ENCODE data around the gene PALS1. TPM values are rescaled to one million over a fixed set of nuclear protein-coding genes. Genes with fewer than 3 reads are reported as not detected.
"Not testable (repeated sequence)": the region's sequence is repeated elsewhere in the genome, so short reads cannot be mapped to it uniquely, and the experiment has no call there.

The PALS1 gene
- total and polyA plus RNA-seq, 3 donors from 2014 or later: 13.5 to 27.3 (median 25.4) TPM

GRCh38 chr14:67269298-67270060, 28.2 kb downstream of the PALS1 start:
- no peaks in the 10 kb centered on the region for H3K9me3 ChIP-seq
- H3K36me3 ChIP-seq (ENCODE audit: low read depth, missing control alignments): no peaks in the 10 kb centered on the region
- peaks cover 13% of the 10 kb centered on the region for H3K4me1 ChIP-seq
- no peak for TF ChIP-seq POLR2A (IDR thresholded peaks at IDR 0.05)
- TF ChIP-seq CTCF (IDR thresholded peaks at IDR 0.05): no peak
- H3K27me3 ChIP-seq: no peaks in the 10 kb centered on the region
- no peak overlapping the region for H3K4me3 ChIP-seq
- intact Hi-C loops (cut with DNase I; ENCODE audit: low total_unique reads): no loop called here
- 54 to 60% methylated on average over 4 of the region's 4 CpGs for WGBS, 2 donors
- H3K27ac ChIP-seq: no peak overlapping the region
- DNase-seq: no peak

GRCh38 chr14:67270145-67270753, 29.0 kb downstream of the PALS1 start:
- no peaks in the 10 kb centered on the region for H3K9me3 ChIP-seq
- peaks cover 13% of the 10 kb centered on the region for H3K4me1 ChIP-seq
- 61 to 75% methylated on average over 3 of the region's 3 CpGs for WGBS, 2 donors
- TF ChIP-seq CTCF (IDR thresholded peaks at IDR 0.05) (no peak), POLR2A (IDR thresholded peaks at IDR 0.05) (no peak)
- no peaks in the 10 kb centered on the region for H3K36me3 ChIP-seq (ENCODE audit: low read depth, missing control alignments)
- no peak overlapping the region for H3K4me3 ChIP-seq
- H3K27ac ChIP-seq: no peak overlapping the region
- no peaks in the 10 kb centered on the region for H3K27me3 ChIP-seq
- intact Hi-C loops (cut with DNase I; ENCODE audit: low total_unique reads): no loop called here
- no peak for DNase-seq

GRCh38 chr14:67270933-67271332, 29.7 kb downstream of the PALS1 start:
- Histone ChIP-seq H3K9me3 (no peaks in the 10 kb centered on the region), H3K4me3 (no peak overlapping the region), H3K27me3 (no peaks in the 10 kb centered on the region), H3K4me1 (peaks cover 13% of the 10 kb centered on the region), H3K27ac (no peak overlapping the region), H3K36me3 (ENCODE audit: low read depth, missing control alignments) (no peaks in the 10 kb centered on the region)
- intact Hi-C loops (cut with DNase I; ENCODE audit: low total_unique reads): no loop called here
- no peak for TF ChIP-seq POLR2A (IDR thresholded peaks at IDR 0.05)
- TF ChIP-seq CTCF (IDR thresholded peaks at IDR 0.05): no peak
- 94% methylated on average over 3 of the region's 3 CpGs for WGBS, 2 donors
- DNase-seq: no peak

- H3K27ac ChIP-seq; H3K27me3 ChIP-seq; H3K9me3 ChIP-seq; DNase-seq; H3K36me3 ChIP-seq (ENCODE audit: low read depth, missing control alignments); H3K4me3 ChIP-seq; intact Hi-C loops (cut with DNase I; ENCODE audit: low total_unique reads): not testable (repeated sequence)
- peaks cover 13% of the 10 kb centered on the region for H3K4me1 ChIP-seq
- 93 to 99% methylated on average over 3 of the region's 3 CpGs for WGBS, 2 donors
Observed at GRCh38 chr14:67273281-67273680, 32.0 kb downstream of the PALS1 start.

GRCh38 chr14:67276131-67276530, 34.9 kb downstream of the PALS1 start:
- intact Hi-C loops (cut with DNase I; ENCODE audit: low total_unique reads): no loop called here
- H3K27ac ChIP-seq: no peak overlapping the region
- DNase-seq: no peak
- no peak overlapping the region for H3K4me3 ChIP-seq
- no peaks in the 10 kb centered on the region for H3K4me1 ChIP-seq
- H3K27me3 ChIP-seq: no peaks in the 10 kb centered on the region
- H3K9me3 ChIP-seq: no peaks in the 10 kb centered on the region
- TF ChIP-seq CTCF (IDR thresholded peaks at IDR 0.05): no peak
- H3K36me3 ChIP-seq (ENCODE audit: low read depth, missing control alignments): no peaks in the 10 kb centered on the region
